Mucosa of rectum (tissue), 2 donors: ENCODE data around the gene MYO1E.
"Not testable (repeated sequence)": the region's sequence is repeated elsewhere in the genome, so short reads cannot be mapped to it uniquely, and the experiment has no call there.

Source experiments
- H3K27ac ChIP-seq, 2 donors: one replicate each; pipeline ENCODE4 v1.7.0; 2013; ENCODE audit warnings: inconsistent platforms in 2 of 2, low read depth in 2 of 2, low read length in 2 of 2
- H3K27me3 ChIP-seq, 2 donors: one replicate each; pipeline ENCODE4 v1.7.0; 2013; ENCODE audit warnings: low read length in 2 of 2; ENCODE audit not compliant: control insufficient read depth in 2 of 2, insufficient read depth in 2 of 2
- H3K36me3 ChIP-seq, 2 donors: one replicate each; pipeline ENCODE4 v1.7.0; 2013; ENCODE audit warnings: low read length in 2 of 2; ENCODE audit not compliant: control insufficient read depth in 2 of 2, insufficient read depth in 2 of 2
- H3K4me1 ChIP-seq, 2 donors: one replicate each; pipeline ENCODE4 v1.7.0; 2013; ENCODE audit warnings: low read length in 2 of 2, mild to moderate bottlenecking in 1 of 2; ENCODE audit not compliant: control insufficient read depth in 2 of 2, insufficient read depth in 2 of 2
- H3K4me3 ChIP-seq, 2 donors: one replicate each; pipeline ENCODE4 v1.7.0; 2013; ENCODE audit warnings: low read length in 2 of 2
- H3K9ac ChIP-seq, 2 donors: one replicate each; pipeline ENCODE4 v1.7.0; 2013; ENCODE audit warnings: low read length in 2 of 2, low read depth in 1 of 2, mild to moderate bottlenecking in 1 of 2
- H3K9me3 ChIP-seq, 2 donors: one replicate each; pipeline ENCODE4 v1.7.0; 2013; ENCODE audit warnings: low read length in 2 of 2; ENCODE audit not compliant: control insufficient read depth in 2 of 2
- donor health status: healthy.
- donor health status: Normal muscosa, but diverticular disease.

The MYO1E gene

DNA sequence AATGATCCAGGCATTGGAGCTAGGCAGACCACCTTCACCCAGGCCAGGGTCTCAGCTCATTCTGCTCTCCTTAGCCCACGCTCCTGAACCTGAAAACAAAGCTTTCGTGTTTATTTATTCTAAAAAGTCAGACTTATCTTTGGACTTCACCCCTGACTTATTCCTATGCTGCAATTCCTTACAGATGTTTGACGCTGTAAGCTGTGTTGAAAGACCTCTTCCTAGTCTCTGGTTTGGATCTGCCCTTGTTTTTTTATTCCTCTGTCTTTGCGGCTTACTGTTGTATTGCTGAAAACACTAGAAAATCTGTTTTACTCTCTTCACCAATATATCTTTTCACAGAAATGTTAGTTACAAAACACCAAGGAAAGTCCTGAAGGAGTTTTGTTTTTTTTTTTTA is 206.5 kb downstream of the MYO1E start:
- Histone ChIP-seq H3K27me3 (no peaks in the 10 kb centered on the region), H3K27ac (no peak overlapping the region), H3K4me1 (peaks cover 0 to 6% of the 10 kb centered on the region in 2 donors), H3K9me3 (no peaks in the 10 kb centered on the region), H3K9ac (no peak overlapping the region), H3K36me3 (peaks cover 23 to 42% of the 10 kb centered on the region in 2 donors), H3K4me3 (no peak overlapping the region)

DNA sequence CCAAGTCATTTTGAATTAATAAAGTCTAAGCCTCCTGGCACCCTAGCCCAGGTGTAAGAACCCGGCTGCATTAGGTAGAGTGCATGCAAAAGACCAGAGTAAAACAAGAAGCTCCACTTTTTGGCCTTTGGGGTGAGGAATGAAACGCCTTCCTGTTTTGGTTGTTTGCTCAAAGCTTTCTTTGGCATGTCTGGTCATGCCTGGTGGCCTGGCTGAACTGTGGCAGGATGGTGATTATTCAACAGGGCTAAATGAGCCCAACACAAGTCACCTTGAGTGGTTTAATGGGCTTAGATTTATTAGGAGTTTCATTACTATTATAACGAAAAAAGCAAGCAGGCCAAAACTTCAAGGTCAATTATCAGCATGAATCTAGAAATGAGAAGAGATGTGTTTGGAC is 206.9 kb downstream of the MYO1E start:
- H3K36me3 ChIP-seq: peaks cover 27 to 41% of the 10 kb centered on the region in 2 donors
- no peak overlapping the region for H3K27ac ChIP-seq
- H3K4me1 ChIP-seq: peaks cover 0 to 6% of the 10 kb centered on the region in 2 donors
- no peaks in the 10 kb centered on the region for H3K9me3 ChIP-seq
- no peaks in the 10 kb centered on the region for H3K27me3 ChIP-seq
- no peak overlapping the region for H3K9ac ChIP-seq
- no peak overlapping the region for H3K4me3 ChIP-seq

DNA sequence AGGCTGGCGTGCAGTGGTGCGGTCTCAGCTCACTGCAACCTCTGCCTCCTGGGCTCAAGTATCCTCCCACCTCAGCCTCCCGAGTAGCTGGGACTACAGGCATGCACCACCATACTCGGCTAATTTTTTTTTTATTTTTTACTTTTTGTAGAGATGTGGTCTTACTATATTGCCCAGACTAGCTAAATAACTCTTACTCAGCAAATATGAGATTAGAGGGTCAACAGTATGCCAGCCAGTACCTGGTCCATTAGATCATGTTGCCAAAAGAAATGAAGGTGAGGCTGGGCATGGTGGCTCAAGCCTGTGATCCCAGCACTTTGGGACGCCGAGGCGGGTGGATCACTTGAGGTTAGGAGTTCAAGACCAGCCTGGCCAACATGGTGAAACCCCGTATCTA is 210.6 kb downstream of the MYO1E start:
- H3K9ac ChIP-seq, H3K27me3 ChIP-seq, H3K4me1 ChIP-seq, H3K27ac ChIP-seq, H3K4me3 ChIP-seq, H3K9me3 ChIP-seq: not testable (repeated sequence)
- peaks cover 50 to 58% of the 10 kb centered on the region in 2 donors for H3K36me3 ChIP-seq

DNA sequence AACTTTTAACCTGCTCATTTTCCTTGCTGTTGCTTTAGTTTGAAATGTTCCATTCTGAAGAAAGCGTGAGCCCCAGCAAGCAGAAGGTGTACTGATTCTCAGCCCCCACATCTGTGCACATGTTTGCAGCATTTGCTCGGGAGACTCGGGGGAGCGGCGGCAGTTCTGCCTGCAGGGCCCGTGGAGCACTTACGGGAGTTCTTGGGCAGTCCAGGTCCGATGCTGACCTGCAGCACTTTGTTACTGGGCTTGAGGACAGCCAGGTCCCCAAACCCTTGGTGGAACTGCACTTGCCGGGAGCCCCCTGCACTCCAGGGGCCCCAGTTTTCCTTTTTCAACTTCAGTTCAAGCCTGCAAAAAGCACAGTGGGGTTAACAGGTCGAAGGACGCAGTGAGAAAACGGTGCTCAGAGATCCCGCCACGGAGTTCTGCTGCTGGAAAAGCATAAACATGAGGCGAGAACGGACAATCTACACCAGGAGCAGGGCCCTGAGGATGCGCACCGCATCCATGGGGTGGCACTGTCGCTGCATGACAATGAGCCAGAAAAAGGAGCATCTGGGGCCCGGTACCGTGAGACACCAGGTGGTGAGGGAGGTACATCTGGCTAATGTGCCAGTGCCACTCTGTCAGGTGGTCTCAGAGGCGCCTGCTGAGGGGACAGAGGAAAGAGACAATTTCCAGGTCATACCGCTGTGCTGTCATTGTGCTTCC is 211.6 kb downstream of the MYO1E start:
- Histone ChIP-seq H3K4me1 (no peaks in the 10 kb centered on the region), H3K9me3 (no peaks in the 10 kb centered on the region), H3K27me3 (no peaks in the 10 kb centered on the region), H3K4me3 (no peak overlapping the region), H3K9ac (no peak overlapping the region), H3K36me3 (peaks cover 50 to 51% of the 10 kb centered on the region in 2 donors), H3K27ac (no peak overlapping the region)

DNA sequence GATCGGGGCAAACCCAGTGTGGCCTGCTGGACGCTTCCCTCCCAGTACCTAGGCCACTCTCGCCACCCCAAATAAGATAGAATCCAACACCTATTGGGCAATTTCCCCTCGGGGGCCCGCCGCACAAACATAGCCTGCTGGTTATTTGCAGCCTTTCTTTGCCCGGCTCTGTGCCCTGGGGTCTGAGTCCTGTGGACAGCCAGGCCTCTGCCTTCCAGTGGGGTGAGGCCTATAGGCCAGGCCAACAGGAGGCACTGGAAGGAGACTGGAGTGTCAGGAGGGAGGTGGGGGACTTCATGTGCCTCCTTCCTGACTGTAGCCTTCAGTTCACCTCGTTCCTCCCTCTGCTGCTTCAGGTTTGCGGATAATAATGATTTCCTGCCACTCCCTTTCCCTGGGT is 213.5 kb downstream of the MYO1E start:
- H3K4me3 ChIP-seq: no peak overlapping the region
- H3K9me3 ChIP-seq: no peaks in the 10 kb centered on the region
- peaks cover 50 to 59% of the 10 kb centered on the region in 2 donors for H3K36me3 ChIP-seq
- no peaks in the 10 kb centered on the region for H3K4me1 ChIP-seq
- H3K27me3 ChIP-seq: no peaks in the 10 kb centered on the region
- H3K9ac ChIP-seq: no peak overlapping the region
- H3K27ac ChIP-seq: no peak overlapping the region

DNA sequence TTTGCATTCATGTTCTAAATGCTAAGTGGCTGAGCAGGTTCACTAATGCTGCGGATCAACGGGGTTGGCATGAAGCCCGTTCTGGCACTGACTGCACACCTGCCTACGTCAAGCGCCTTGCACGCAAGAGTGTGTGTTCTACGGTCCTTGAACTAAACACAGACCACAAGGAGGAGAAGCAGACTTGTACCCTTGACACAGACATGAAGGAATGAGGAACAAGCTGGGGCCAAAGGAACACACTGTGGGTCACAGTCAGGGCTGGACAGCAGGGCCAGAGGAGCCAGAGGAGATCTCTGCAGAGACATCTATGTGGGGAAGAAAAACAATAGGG is 214.0 kb downstream of the MYO1E start:
- H3K9ac ChIP-seq: no peak overlapping the region
- H3K36me3 ChIP-seq: peaks cover 55 to 64% of the 10 kb centered on the region in 2 donors
- H3K4me1 ChIP-seq: no peaks in the 10 kb centered on the region
- no peak overlapping the region for H3K4me3 ChIP-seq
- H3K27ac ChIP-seq: no peak overlapping the region
- no peaks in the 10 kb centered on the region for H3K27me3 ChIP-seq
- no peaks in the 10 kb centered on the region for H3K9me3 ChIP-seq

DNA sequence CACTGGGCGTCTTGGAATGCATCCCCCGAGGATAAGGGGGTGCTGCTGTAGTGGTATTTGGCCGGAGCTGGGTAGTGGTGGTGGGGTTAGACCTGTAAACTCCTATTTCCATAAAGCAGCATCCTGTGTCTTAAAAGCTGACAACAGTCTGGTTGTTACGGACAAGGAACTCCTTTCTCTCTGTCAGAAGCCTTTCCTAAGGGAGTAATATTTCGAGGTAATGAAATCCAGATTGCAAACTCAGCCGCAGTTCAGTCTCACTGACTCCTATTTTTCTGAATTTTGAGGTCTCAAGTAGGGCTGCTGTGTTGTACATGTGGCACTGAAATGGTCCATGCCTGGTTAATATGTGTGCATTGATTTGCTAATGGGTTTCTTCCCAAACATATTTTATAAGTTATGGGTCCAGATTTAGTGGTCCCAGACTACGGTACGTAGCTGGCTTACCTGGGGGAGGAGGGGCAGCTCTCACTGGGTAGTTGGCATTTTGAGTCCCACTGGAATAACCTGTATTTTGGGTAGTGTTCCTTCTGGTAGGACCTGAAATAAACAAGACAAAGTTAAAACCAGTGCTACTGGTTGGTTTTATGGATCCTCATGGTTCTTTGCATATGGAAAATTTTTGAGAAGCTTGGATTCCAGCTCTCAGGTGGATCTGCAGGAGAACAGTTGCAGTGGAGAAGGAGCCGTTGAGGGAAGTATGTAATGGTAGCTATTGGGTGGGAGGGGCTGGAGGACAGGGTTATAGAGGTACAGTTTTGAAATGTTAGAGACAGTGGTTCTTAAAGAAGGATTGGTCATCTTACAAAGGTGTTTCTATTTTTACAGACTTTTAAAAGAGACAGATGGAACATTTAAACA is 214.6 kb downstream of the MYO1E start:
- no peak overlapping the region for H3K27ac ChIP-seq
- H3K36me3 ChIP-seq: peaks cover 61 to 70% of the 10 kb centered on the region in 2 donors

DNA sequence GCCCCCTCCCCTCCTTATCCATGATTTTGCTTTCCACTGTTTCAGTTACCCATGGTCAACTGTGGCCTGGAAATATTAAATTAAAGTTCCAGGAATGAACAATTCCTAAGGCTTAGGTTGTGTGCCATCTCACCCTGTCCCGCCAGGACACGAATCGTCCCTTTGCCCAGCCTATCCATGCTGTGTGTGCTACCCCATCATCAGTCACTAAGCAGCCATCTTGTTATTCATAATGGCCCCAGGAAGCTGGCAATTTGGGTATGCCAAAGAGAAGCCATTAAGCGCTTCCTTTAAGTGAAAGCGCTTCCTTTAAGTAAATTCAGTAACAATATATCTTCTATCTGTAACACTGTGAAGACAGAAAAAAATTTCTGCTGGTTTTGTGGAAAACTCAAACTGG is 215.3 kb downstream of the MYO1E start:
- Histone ChIP-seq H3K9me3 (no peaks in the 10 kb centered on the region), H3K4me3 (no peak overlapping the region), H3K27me3 (no peaks in the 10 kb centered on the region), H3K36me3 (peaks cover 65 to 73% of the 10 kb centered on the region in 2 donors), H3K27ac (no peak overlapping the region), H3K9ac (no peak overlapping the region), H3K4me1 (no peaks in the 10 kb centered on the region)

More for the DNA sequence above, 214.6 kb downstream of the MYO1E start:
- no peak overlapping the region for H3K4me3 ChIP-seq
- no peaks in the 10 kb centered on the region for H3K4me1 ChIP-seq
- no peak overlapping the region for H3K9ac ChIP-seq
- no peaks in the 10 kb centered on the region for H3K27me3 ChIP-seq
- H3K9me3 ChIP-seq: no peaks in the 10 kb centered on the region

DNA sequence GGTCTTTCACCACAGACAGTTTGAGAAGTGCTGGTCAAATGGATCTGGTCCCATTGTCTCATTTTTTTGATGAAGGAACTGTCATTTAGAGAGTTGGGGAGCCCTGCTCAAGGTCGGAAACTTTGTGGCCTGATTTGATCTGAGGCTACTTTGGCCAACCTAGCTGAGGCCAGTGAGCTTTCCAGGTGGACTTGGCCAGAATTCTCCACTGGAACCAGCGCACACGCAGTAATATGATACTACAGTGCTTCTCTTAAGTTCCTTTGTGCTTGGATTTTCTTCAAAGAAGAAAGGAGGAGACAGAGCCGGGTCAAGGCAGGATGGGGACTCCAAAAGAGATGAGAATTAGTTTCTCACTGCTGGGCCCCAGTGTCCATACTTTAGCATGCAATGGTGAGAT is 217.2 kb downstream of the MYO1E start:
- Histone ChIP-seq H3K27ac (no peak overlapping the region), H3K36me3 (peaks cover 57 to 68% of the 10 kb centered on the region in 2 donors), H3K9me3 (no peaks in the 10 kb centered on the region), H3K4me1 (no peaks in the 10 kb centered on the region), H3K4me3 (no peak overlapping the region), H3K9ac (no peak overlapping the region), H3K27me3 (no peaks in the 10 kb centered on the region)

DNA sequence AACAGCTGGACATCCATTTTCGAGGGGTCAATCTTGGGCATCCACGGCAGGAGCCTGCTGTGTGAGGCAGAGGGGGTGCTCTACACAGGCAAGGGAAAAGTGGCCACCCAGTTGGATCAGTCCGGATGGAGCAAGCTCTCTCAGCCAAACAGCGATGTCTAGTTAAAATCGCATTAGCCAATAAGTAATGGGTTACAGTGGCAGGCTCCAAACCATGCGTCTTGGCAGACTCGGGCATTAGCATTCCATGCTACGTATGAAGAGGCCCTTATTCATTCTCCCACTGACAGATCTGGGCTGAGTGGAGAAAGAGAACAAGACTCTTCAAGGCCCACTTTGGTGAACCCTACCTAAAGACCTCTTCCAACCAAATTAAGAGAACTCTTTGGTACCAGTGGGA is 218.4 kb downstream of the MYO1E start:
- Histone ChIP-seq H3K27me3 (no peaks in the 10 kb centered on the region), H3K36me3 (peaks cover 64 to 75% of the 10 kb centered on the region in 2 donors), H3K27ac (no peak overlapping the region), H3K4me1 (no peaks in the 10 kb centered on the region), H3K9ac (no peak overlapping the region), H3K9me3 (no peaks in the 10 kb centered on the region), H3K4me3 (no peak overlapping the region)
